OCI-LY7 (cell line): ENCODE data around the gene CLCN4.

Source experiments
- CTCF ChIP-seq: fragments of 200-600 bp; sonication (generic); conservative IDR thresholded peaks from 2 replicates; pipeline ENCODE4 v1.5.1; 2014; ENCODE audit warnings: mild to moderate bottlenecking, antibody characterized with exemption, low read length, moderate library complexity, mixed read lengths
- EZH2phosphoT487 ChIP-seq: fragments of 200-600 bp; sonication (generic); IDR thresholded peaks from 2 replicates; pipeline ENCODE4 v1.6.1; 2018; ENCODE audit warnings: low read depth, borderline replicate concordance, mild to moderate bottlenecking, mixed run types, antibody characterized with exemption, low read length, moderate library complexity, mixed read lengths

DNA sequence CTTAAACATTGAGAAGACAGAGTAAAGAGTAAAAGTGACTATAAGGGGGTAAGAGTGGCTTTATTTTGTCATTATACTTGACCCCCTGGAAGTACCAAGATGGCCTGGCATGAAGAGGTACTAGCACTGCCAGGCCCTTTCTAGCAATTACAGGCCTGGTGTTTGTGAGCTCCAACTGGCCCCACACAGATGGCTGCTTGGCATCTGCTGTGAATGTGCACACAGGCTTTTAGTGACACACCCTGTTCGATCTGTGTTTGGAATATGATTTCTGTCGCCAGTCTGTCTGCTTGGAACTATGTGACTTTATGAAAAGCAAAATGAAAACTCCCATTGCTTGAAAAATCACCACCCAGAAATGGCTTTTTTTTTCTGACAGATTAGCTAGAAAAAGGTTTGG lies 123.3 kb downstream of the CLCN4 start:
- TF ChIP-seq CTCF: no peak
- no peak for TF ChIP-seq EZH2phosphoT487
